Activated T-cell treated with anti-CD3 and anti-CD28 coated beads, Interleukin-2, amount 50 U/mL, for 1 hour (primary cell): ENCODE results near the gene MED12.
A peak's percentile ranks its signal among the peaks of the same experiment; 100 is the strongest.

Source experiments
- DNase-seq: peaks from one replicate; pipeline ENCODE4 v3.0.0-alpha.2; 2020

The MED12 gene

GRCh38 chrX:71118032-71118984 is at the start of gene MED12:
Gene MED12 (plus strand): TSS chrX:71118596. CDS start chrX:71118755, 159 bp downstream.
- DNase-seq = peak; percentile 85

GRCh38 chrX:71070531-71070930 is 47.9 kb upstream of the MED12 start:
- no peak for DNase-seq

- DNase-seq = no peak
These were observed 36.9 kb upstream of the MED12 start for GRCh38 chrX:71081330-71082123.

DNA sequence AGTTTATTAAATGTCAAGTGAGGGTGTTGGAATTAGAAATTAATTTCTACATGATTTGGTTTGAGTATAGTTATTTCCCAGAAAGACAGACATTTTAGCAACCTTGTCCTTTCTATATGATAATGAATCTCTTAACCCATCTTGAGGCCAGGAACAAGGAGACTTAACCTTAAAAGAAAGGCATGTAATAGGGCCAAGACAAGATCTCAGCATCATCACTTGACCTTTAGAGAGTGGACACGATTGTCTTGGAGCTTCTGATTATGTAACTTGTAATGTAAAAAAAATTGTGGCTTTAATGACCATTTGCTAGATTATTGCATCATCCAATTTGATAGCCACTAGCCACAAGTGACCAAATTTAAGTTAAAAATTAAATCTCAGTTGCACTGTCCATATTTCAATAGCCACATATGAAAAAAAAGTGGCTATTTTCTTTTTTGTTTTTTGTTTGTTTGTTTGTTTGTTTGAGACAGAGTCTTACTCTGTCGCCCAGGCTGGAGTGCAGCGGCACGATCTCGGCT is 36.2 kb upstream of the MED12 start:
- no peak for DNase-seq

GRCh38 chrX:71082822-71083221 is 35.6 kb upstream of the MED12 start:
- no peak for DNase-seq

- no peak for DNase-seq
These were observed 32.5 kb upstream of the MED12 start for GRCh38 chrX:71085900-71086299.

DNA sequence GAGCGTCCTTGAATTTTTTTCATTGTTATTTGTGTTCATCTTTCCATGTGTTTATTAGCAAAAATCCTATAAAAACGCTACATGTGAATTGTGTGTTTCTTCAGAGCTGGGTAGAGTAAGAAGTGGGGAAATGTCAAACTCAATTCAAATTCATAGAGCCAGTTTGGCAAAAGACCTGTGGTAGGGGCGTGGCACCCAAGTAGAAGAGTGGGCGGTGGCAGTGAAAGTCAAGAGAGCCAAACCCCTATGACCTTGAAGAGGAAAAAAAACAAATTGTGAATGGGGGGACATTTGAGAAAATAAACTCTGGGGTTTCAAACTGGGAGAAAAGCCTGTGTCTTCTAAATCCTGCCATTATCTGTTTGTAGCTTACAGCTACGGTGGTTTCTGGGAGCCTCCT is 27.1 kb upstream of the MED12 start:
- no peak for DNase-seq

DNA sequence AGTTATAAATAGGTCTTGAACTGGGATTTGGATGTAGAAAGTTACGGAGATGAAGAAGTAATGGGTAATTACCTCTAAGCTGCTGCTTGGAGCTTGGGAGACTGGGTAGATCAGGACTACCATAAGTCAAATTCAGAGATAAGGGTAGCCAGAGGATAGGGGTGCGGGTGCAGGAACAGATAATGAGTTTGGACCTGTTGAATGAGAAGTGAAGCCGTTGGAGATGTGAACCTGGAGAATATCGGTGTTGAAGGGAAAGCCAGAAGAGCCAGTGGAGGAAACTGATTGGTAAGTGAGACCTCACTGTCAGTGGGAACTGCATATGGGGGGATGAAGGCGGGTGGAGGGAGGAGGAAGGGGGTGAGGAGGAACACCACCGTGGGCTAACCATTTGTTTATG is 23.4 kb upstream of the MED12 start:
- no peak for DNase-seq

- peak; percentile 86 for DNase-seq
These were observed 22.8 kb upstream of the MED12 start, which contains the start of gene FOXO4 for GRCh38 chrX:71095555-71095980. Gene FOXO4 (plus strand): TSS chrX:71095851. CDS start chrX:71096529, 678 bp downstream.

- DNase-seq = no peak
These were observed 22.2 kb upstream of the MED12 start for GRCh38 chrX:71095981-71096759.

DNA sequence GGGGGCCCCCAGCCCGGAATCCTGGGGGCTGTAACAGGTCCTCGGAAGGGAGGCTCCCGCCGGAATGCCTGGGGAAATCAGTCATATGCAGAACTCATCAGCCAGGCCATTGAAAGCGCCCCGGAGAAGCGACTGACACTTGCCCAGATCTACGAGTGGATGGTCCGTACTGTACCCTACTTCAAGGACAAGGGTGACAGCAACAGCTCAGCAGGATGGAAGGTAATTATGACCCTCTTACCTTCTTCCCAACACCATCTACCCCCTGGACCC is 21.7 kb upstream of the MED12 start:
- DNase-seq = no peak

GRCh38 chrX:71098302-71098701 is 20.1 kb upstream of the MED12 start:
- DNase-seq = peak; percentile 78

GRCh38 chrX:71098951-71099506 is 19.4 kb upstream of the MED12 start:
- no peak for DNase-seq

DNA sequence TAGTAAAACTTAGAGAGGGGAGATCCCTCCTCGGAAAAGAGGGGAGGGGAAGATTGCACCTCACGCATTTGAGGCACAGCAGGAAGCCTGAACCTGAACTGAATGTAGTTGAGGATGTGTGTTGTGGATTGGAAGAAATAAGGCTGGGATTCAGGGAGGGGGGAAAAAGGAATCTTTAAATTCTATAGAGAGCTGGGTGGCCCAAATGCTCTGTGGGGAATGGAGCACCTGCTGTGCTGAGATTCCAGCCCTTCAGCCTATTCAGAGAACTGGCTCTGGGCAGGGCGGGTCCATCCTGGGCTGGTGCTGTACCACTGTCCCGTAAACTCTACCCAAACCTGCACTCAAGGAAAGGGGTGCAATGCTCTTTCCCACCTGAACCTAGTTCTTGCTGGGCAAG is 18.7 kb upstream of the MED12 start:
- no peak for DNase-seq

DNA sequence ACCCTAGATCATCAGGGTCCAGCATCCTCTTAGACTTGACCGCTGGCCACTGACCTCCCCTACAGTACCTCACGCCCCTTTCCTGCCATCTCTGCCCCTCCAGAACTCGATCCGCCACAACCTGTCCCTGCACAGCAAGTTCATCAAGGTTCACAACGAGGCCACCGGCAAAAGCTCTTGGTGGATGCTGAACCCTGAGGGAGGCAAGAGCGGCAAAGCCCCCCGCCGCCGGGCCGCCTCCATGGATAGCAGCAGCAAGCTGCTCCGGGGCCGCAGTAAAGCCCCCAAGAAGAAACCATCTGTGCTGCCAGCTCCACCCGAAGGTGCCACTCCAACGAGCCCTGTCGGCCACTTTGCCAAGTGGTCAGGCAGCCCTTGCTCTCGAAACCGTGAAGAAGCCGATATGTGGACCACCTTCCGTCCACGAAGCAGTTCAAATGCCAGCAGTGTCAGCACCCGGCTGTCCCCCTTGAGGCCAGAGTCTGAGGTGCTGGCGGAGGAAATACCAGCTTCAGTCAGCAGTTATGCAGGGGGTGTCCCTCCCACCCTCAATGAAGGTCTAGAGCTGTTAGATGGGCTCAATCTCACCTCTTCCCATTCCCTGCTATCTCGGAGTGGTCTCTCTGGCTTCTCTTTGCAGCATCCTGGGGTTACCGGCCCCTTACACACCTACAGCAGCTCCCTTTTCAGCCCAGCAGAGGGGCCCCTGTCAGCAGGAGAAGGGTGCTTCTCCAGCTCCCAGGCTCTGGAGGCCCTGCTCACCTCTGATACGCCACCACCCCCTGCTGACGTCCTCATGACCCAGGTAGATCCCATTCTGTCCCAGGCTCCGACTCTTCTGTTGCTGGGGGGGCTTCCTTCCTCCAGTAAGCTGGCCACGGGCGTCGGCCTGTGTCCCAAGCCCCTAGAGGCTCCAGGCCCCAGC is 17.6 kb upstream of the MED12 start:
- no peak for DNase-seq

- no peak for DNase-seq
These were observed 16.1 kb upstream of the MED12 start for GRCh38 chrX:71102292-71102691.

DNA sequence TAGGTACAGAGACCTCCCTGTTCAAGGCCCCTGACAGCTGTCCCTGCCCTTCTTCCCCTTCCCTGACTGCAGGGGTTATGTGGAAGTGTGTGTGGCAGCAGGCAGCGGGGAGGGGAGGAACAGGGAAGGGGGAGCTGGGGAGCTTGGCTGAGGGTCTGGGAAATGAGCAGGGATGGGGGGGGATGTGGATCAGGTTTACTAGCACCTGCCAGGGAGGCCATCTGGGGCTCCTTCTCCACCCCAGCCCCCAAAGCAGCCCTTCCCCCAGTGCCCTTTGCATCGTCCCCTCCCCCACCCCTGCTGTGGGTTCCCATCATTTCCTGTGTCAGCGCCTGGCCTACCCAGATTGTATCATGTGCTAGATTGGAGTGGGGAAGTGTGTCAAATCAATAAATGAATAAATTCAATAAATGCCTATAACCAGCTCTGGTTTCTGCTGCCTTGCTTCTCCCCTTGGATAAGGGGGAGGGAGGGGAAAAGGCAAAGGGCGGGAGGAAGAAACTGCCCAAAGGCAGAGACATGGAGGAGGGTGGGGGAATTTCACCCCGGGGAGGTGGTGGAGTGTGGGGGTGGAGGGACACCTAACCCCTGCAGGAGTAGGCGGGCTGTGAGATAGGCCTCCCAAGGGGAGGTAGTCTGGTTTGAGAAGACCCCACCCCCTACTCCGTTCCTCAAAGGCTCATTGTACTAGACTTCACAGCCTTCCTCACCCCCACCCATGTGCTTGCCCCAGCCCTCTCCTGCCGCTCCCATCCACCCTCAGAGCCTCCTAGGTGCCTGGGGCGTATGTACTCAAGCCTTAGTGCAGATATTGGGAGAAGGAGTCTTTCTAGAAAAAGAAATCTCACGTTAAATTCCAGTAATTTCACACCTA is 15.0 kb upstream of the MED12 start:
- peak; percentile 52 for DNase-seq

- no peak for DNase-seq
These were observed 12.8 kb upstream of the MED12 start for GRCh38 chrX:71105628-71106027.

GRCh38 chrX:71106427-71106826 is 12.0 kb upstream of the MED12 start, which contains the start of gene CXorf65:
Gene CXorf65 (minus strand): TSS chrX:71106740. CDS start chrX:71106556, 184 bp downstream.
- no peak for DNase-seq

DNA sequence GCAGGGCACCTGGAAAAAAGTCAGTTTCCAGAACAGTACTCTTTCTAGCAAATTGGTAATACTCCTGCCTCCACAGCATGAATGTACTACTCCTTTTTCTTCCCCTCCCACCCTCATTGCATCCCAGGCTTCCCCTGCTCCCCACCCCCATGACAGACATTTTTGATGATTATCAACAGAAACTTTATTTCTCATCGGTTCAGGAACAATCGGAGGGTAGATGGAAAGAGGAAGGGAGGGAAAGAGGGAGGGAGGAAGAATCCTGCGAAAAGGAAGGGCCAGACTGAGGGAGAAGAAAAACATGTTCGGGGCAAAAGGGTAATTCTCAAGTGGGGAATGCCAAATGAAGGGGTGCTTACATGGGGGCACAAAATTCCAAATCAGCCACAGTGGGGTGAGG is 11.2 kb upstream of the MED12 start:
- DNase-seq = no peak
